Measurements from ENCODE around the gene CAP2.

DNA sequence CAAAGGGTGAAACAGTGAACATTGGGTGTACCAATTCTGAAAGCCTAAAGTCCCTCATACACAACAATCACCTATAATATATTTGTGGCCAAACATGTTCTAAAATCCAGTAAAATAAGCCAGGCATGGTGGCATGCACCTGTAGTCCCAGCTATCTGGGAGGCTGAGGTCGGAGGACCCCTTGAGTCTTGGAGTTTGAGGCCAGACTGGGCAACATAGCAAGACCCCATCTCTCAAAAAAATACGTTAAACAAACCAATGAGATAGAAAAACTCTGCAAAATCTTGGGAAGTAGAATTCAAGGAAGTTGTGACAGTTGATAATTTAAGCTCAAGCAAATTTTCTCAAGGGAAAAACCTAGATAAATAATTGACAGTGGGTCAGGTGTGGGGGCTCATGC is 92.6 kb downstream of the CAP2 start:
- TF ChIP-seq, protein P1, sequence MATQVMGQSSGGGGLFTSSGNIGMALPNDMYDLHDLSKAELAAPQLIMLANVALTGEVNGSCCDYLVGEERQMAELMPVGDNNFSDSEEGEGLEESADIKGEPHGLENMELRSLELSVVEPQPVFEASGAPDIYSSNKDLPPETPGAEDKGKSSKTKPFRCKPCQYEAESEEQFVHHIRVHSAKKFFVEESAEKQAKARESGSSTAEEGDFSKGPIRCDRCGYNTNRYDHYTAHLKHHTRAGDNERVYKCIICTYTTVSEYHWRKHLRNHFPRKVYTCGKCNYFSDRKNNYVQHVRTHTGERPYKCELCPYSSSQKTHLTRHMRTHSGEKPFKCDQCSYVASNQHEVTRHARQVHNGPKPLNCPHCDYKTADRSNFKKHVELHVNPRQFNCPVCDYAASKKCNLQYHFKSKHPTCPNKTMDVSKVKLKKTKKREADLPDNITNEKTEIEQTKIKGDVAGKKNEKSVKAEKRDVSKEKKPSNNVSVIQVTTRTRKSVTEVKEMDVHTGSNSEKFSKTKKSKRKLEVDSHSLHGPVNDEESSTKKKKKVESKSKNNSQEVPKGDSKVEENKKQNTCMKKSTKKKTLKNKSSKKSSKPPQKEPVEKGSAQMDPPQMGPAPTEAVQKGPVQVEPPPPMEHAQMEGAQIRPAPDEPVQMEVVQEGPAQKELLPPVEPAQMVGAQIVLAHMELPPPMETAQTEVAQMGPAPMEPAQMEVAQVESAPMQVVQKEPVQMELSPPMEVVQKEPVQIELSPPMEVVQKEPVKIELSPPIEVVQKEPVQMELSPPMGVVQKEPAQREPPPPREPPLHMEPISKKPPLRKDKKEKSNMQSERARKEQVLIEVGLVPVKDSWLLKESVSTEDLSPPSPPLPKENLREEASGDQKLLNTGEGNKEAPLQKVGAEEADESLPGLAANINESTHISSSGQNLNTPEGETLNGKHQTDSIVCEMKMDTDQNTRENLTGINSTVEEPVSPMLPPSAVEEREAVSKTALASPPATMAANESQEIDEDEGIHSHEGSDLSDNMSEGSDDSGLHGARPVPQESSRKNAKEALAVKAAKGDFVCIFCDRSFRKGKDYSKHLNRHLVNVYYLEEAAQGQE (IDR thresholded peaks at IDR 0.05; ENCODE audit: low read depth), result no peak
- TF ChIP-seq, protein P2, sequence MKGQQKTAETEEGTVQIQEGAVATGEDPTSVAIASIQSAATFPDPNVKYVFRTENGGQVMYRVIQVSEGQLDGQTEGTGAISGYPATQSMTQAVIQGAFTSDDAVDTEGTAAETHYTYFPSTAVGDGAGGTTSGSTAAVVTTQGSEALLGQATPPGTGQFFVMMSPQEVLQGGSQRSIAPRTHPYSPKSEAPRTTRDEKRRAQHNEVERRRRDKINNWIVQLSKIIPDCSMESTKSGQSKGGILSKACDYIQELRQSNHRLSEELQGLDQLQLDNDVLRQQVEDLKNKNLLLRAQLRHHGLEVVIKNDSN (IDR thresholded peaks at IDR 0.05), result no peak
